Thyroid gland (tissue), 4 donors: Measurements from ENCODE around the gene SRSF2. TPM values are rescaled to one million over a fixed set of nuclear protein-coding genes. Genes with fewer than 3 reads are reported as not detected.

Experiments used
- DNase-seq, 2 donors: peaks; one replicate each; pipeline ENCODE4 v3.0.0-alpha.2; 2019
- H3K27ac ChIP-seq, 3 donors: fragments of 200-600 bp; sonication (generic); 1 replicate in 2 of 3; 2 replicates in 1 of 3; pipeline ENCODE4 v1.5.1; 2016 to 2019; ENCODE audit warnings: mild to moderate bottlenecking in 1 of 3, moderate library complexity in 1 of 3
- H3K27me3 ChIP-seq: fragments of 200-600 bp; sonication (generic); one replicate; pipeline ENCODE4 v1.5.1; 2019
- H3K36me3 ChIP-seq, 2 donors: fragments of 200-600 bp; sonication (generic); one replicate each; pipeline ENCODE4 v1.5.1; 2016 to 2019
- H3K4me1 ChIP-seq, 2 donors: fragments of 200-600 bp; sonication (generic); one replicate each; pipeline ENCODE4 v1.5.1; 2017 to 2019
- H3K4me3 ChIP-seq, 3 donors: fragments of 200-600 bp; sonication (generic); replicated peaks in 1 of 3; 1 replicate in 2 of 3; 2 replicates in 1 of 3; pipeline ENCODE4 v1.5.1; 2016; ENCODE audit warnings: mild to moderate bottlenecking in 1 of 3
- H3K9me3 ChIP-seq: fragments of 200-600 bp; sonication (generic); one replicate; pipeline ENCODE4 v1.5.1; 2017
- POLR2A ChIP-seq, 2 donors: fragments of 450-650 bp; IDR thresholded peaks; one replicate each; pipeline ENCODE4 v1.6.1; 2017; ENCODE audit warnings: antibody characterized with exemption in 2 of 2, mild to moderate bottlenecking in 2 of 2, moderate library complexity in 1 of 2
- WGBS, 2 donors: methylation state at CpG; one replicate each; pipeline ENCODE4 v1.1.5; 2017; 5-methylcytosine and 5-hydroxymethylcytosine counted together
- intact Hi-C: fragments of 100-400 bp; cut with DNase I; formaldehyde crosslinking; loops from one replicate; pipeline ENCODE4 v1.15.1; 2023
- total RNA-seq, 4 donors: library from RNA; depleted of rRNA; stranded (reverse); fragments of >200 nt; gene quantifications; one replicate each; pipeline ENCODE4 v1.2.3, GENCODE V29; 2016
- TF ChIP-seq, protein P1 (sequence below), 6 experiments: fragments of 200-600 bp in 3 of 6; fragments of 450-650 bp in 3 of 6; sonication (generic) in 3 of 6; IDR thresholded peaks; one replicate each; pipeline ENCODE4 v1.5.1; 2016 to 2019; ENCODE audit warnings: antibody characterized with exemption in 6 of 6, mild to moderate bottlenecking in 2 of 6, inconsistent platforms in 1 of 6, moderate library complexity in 1 of 6

SRSF2 gene
- total RNA-seq, 4 donors from 2014 or later, result 269 to 614 (median 400) TPM

DNA sequence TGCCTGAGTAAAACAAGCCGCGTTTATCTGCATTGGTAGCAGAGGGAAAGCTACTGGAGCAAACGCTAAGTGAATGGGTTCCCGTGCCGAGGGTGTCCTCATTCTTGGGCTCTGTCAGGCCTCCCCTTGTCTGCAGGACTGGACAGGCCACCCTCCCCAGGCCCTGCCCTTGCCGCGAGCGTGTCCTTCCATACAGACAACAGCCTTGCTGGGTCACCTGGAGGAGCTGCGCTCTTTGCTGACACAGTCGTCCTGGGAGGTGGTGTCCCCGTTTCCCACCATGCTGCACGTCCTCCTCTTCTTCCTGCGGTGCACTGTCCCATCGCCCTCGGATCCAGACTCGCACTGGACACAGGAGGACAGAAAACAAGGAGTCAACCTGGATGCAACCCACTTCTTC lies 18.6 kb downstream of the SRSF2 start:
- DNase-seq, result no peak
- intact Hi-C loops, result loop anchor here (5.0 to 10.0 kb wide), 3 partner anchors 94 to 196 kb away; no protein-coding TSS in a partner anchor
- no peak overlapping the region for H3K4me3 ChIP-seq
- no peaks in the 10 kb centered on the region for H3K27me3 ChIP-seq
- no peaks in the 10 kb centered on the region for H3K9me3 ChIP-seq
- 93 to 94% methylated on average over 16 of the region's 16 CpGs for WGBS, 2 donors
- peaks cover 68 to 78% of the 10 kb centered on the region in 2 donors for H3K36me3 ChIP-seq
- no peak overlapping the region for H3K27ac ChIP-seq
- no peak for TF ChIP-seq POLR2A (IDR thresholded peaks at IDR 0.05)
- TF ChIP-seq, protein P1, sequence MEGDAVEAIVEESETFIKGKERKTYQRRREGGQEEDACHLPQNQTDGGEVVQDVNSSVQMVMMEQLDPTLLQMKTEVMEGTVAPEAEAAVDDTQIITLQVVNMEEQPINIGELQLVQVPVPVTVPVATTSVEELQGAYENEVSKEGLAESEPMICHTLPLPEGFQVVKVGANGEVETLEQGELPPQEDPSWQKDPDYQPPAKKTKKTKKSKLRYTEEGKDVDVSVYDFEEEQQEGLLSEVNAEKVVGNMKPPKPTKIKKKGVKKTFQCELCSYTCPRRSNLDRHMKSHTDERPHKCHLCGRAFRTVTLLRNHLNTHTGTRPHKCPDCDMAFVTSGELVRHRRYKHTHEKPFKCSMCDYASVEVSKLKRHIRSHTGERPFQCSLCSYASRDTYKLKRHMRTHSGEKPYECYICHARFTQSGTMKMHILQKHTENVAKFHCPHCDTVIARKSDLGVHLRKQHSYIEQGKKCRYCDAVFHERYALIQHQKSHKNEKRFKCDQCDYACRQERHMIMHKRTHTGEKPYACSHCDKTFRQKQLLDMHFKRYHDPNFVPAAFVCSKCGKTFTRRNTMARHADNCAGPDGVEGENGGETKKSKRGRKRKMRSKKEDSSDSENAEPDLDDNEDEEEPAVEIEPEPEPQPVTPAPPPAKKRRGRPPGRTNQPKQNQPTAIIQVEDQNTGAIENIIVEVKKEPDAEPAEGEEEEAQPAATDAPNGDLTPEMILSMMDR (IDR thresholded peaks at IDR 0.05), result no peak
- peaks cover 0 to 17% of the 10 kb centered on the region in 2 donors for H3K4me1 ChIP-seq

DNA sequence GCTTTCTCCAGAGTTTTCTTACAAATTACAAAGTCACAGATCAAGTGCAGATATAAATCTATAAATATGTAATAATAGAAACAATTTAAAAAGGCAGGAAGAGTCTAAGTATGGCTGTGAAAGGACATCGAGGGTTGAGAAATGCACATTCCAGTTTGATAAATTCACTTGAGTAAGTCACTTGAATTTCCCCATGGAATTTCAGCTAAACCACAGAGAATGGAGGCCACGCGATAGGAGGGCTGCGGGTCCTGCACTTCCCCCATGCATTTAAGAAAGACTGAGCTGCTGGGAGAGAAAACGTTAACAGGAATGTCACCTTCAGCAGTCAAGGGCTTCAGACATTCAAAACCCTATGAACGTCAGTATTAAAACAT lies 20.3 kb downstream of the SRSF2 start:
- Histone ChIP-seq H3K9me3 (no peaks in the 10 kb centered on the region), H3K4me1 (peaks cover 0 to 23% of the 10 kb centered on the region in 2 donors), H3K27ac (peak overlapping the region in 1 of 3 donors; percentile 43), H3K36me3 (peaks cover 55 to 64% of the 10 kb centered on the region in 2 donors), H3K27me3 (no peaks in the 10 kb centered on the region), H3K4me3 (no peak overlapping the region)
- 78 to 81% methylated on average over 6 of the region's 6 CpGs for WGBS, 2 donors
- intact Hi-C loops, result loop anchor here (5.0 to 10.0 kb wide), 3 partner anchors 92 to 195 kb away; no protein-coding TSS in a partner anchor
- no peak for TF ChIP-seq POLR2A (IDR thresholded peaks at IDR 0.05)
- TF ChIP-seq, protein P1 (IDR thresholded peaks at IDR 0.05), result no peak
- DNase-seq, result no peak

DNA sequence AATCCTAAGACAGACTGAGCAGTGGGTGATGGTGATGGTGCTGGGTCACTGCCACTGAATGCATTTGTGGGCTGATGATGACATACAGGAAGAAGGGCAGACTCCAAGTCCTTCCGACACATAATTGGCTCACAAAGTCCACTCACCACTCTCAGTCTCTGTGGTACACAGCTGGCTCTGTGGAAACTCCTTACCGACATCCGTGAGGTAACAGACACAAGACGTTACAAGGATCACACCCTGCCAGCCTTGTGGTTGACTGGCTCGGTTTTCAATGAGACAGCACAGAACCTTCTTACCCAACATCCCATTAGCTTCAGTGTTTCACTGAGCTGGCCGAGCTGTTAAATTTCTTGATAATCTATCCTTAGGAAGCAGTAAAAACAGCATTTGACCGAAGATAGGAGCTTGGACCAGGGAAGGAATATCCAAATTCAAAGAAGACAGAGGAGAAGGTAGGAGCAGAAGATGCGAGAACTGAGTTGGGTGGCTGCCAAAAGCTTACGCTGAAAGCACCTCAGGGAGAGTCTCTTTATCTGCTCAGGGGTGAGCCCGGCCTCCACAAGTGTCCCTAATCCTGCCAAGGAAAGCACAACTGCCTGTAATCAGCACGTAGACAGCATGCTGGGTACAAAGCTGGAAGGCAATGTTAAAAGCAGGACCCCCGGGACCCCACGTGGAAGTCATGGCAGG lies 20.8 kb downstream of the SRSF2 start:
- WGBS, 2 donors, result 80 to 81% methylated on average over 13 of the region's 13 CpGs
- H3K9me3 ChIP-seq, result no peaks in the 10 kb centered on the region
- H3K4me1 ChIP-seq, result peaks cover 5 to 28% of the 10 kb centered on the region in 2 donors
- intact Hi-C loops, result loop anchor here (5.0 to 10.0 kb wide), 3 partner anchors 91 to 194 kb away; no protein-coding TSS in a partner anchor
- no peaks in the 10 kb centered on the region for H3K27me3 ChIP-seq
- H3K36me3 ChIP-seq, result peaks cover 49 to 58% of the 10 kb centered on the region in 2 donors
- no peak for DNase-seq
- H3K4me3 ChIP-seq, result no peak overlapping the region
- no peak for TF ChIP-seq POLR2A (IDR thresholded peaks at IDR 0.05)
- TF ChIP-seq, protein P1 (IDR thresholded peaks at IDR 0.05), result no peak
- peak overlapping the region in 1 of 3 donors; percentile 43 for H3K27ac ChIP-seq

DNA sequence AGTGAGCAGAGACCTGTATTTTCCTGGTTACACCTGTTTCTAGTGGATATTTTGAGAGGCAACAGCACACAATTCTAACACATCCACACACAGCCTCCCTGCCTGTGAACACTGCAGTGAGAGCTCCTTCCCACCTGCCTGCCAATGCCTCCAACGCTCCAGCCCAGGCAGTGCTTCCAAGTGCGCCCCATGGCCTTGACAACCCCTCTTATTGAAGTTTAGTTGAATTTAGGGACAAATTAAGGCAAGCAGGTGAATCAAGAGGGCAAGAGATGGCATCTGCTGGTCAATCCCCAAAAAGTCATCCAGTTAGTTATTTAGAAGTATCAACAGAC lies 21.7 kb downstream of the SRSF2 start:
- Histone ChIP-seq H3K4me3 (no peak overlapping the region), H3K4me1 (peaks cover 8 to 31% of the 10 kb centered on the region in 2 donors), H3K27me3 (no peaks in the 10 kb centered on the region), H3K27ac (peak overlapping the region in 1 of 3 donors; percentile 11), H3K9me3 (no peaks in the 10 kb centered on the region), H3K36me3 (peaks cover 41 to 50% of the 10 kb centered on the region in 2 donors)
- intact Hi-C loops, result loop anchor here (5.0 to 10.0 kb wide), 3 partner anchors 91 to 193 kb away; no protein-coding TSS in a partner anchor
- WGBS, 2 donors, result 83 to 87% methylated on average over 2 of the region's 2 CpGs
- no peak for DNase-seq
- TF ChIP-seq, protein P1 (IDR thresholded peaks at IDR 0.05), result no peak
- no peak for TF ChIP-seq POLR2A (IDR thresholded peaks at IDR 0.05)
